GM19397 (cell line): ENCODE data around the gene GATA5.

Source experiments
- ATAC-seq: cut with Tn5 transposase; IDR thresholded peaks from one replicate; pipeline ENCODE4 v1.9.1; 2021; ENCODE audit warnings: mild to moderate bottlenecking, moderate library complexity; ENCODE audit not compliant: unreplicated experiment

The GATA5 gene

GRCh38 chr20:62457098-62457497, 18.7 kb downstream of the GATA5 start:
- ATAC-seq: no peak

GRCh38 chr20:62455929-62456328, 19.9 kb downstream of the GATA5 start:
- no peak for ATAC-seq

GRCh38 chr20:62454904-62455636, 20.7 kb downstream of the GATA5 start:
- ATAC-seq: no peak

GRCh38 chr20:62453186-62453808, 22.5 kb downstream of the GATA5 start:
- ATAC-seq: no peak

- ATAC-seq: no peak
These were observed 23.2 kb downstream of the GATA5 start for GRCh38 chr20:62452475-62453095.

GRCh38 chr20:62451970-62452369, 23.8 kb downstream of the GATA5 start:
- no peak for ATAC-seq

GRCh38 chr20:62451156-62451767, 24.5 kb downstream of the GATA5 start:
- no peak for ATAC-seq

- no peak for ATAC-seq
These were observed 25.7 kb downstream of the GATA5 start for GRCh38 chr20:62449951-62450691.

GRCh38 chr20:62448788-62449187, 27.0 kb downstream of the GATA5 start:
- ATAC-seq: no peak

GRCh38 chr20:62448038-62448437, 27.8 kb downstream of the GATA5 start:
- ATAC-seq: no peak

GRCh38 chr20:62446888-62447869, 28.6 kb downstream of the GATA5 start:
- no peak for ATAC-seq

GRCh38 chr20:62446481-62446880, 29.3 kb downstream of the GATA5 start:
- no peak for ATAC-seq

- ATAC-seq: no peak
These were observed 30.0 kb downstream of the GATA5 start for GRCh38 chr20:62445553-62446340.

- ATAC-seq: no peak
These were observed 31.5 kb downstream of the GATA5 start for GRCh38 chr20:62444286-62444685.

- no peak for ATAC-seq
These were observed 33.7 kb downstream of the GATA5 start for GRCh38 chr20:62441987-62442539.

GRCh38 chr20:62439218-62439617, 36.6 kb downstream of the GATA5 start:
- ATAC-seq: no peak

GRCh38 chr20:62437927-62438326, 37.9 kb downstream of the GATA5 start:
- no peak for ATAC-seq

- no peak for ATAC-seq
These were observed 38.3 kb downstream of the GATA5 start for GRCh38 chr20:62437496-62437895.

- no peak for ATAC-seq
These were observed 39.1 kb downstream of the GATA5 start for GRCh38 chr20:62436692-62437091.
